ENCODE measurements around the gene AGAP3.
"Not testable (repeated sequence)": the region's sequence is repeated elsewhere in the genome, so short reads cannot be mapped to it uniquely, and the experiment has no call there.

AGAP3 gene

GRCh38 chr7:151085691-151086620 is at the start of gene AGAP3:
AGAP3 (plus strand) TSS chr7:151086475; CDS start chr7:151086742, 267 bp downstream.
- DNase-seq (ENCODE audit: low spot score) = peak; percentile 92

GRCh38 chr7:151038951-151039849 is 47.1 kb upstream of the AGAP3 start:
- peak; percentile 92 for DNase-seq (ENCODE audit: low spot score)

- DNase-seq (ENCODE audit: low spot score) = no peak
These were observed 46.3 kb upstream of the AGAP3 start for GRCh38 chr7:151039850-151040548.

- no peak for DNase-seq (ENCODE audit: low spot score)
These were observed 45.5 kb upstream of the AGAP3 start for GRCh38 chr7:151040616-151041375.

GRCh38 chr7:151043449-151043848 is 42.8 kb upstream of the AGAP3 start:
- not testable (repeated sequence) for DNase-seq (ENCODE audit: low spot score)

- no peak for DNase-seq (ENCODE audit: low spot score)
These were observed 42.3 kb upstream of the AGAP3 start for GRCh38 chr7:151043959-151044358.

GRCh38 chr7:151045262-151045661 is 41.0 kb upstream of the AGAP3 start:
- DNase-seq (ENCODE audit: low spot score) = no peak

- DNase-seq (ENCODE audit: low spot score) = no peak
These were observed 40.3 kb upstream of the AGAP3 start for GRCh38 chr7:151045967-151046366.

- DNase-seq (ENCODE audit: low spot score) = peak; percentile 47
These were observed 39.4 kb upstream of the AGAP3 start for GRCh38 chr7:151046603-151047573.

GRCh38 chr7:151047976-151048815 is 38.1 kb upstream of the AGAP3 start, which contains the start of gene ASIC3:
ASIC3 (plus strand) TSS chr7:151048531; CDS start chr7:151048886, 355 bp downstream.
- DNase-seq (ENCODE audit: low spot score) = no peak

- DNase-seq (ENCODE audit: low spot score) = no peak
These were observed 37.3 kb upstream of the AGAP3 start for GRCh38 chr7:151048911-151049463.

GRCh38 chr7:151051108-151051507 is 35.2 kb upstream of the AGAP3 start:
- DNase-seq (ENCODE audit: low spot score) = peak; percentile 70

- DNase-seq (ENCODE audit: low spot score) = no peak
These were observed 33.2 kb upstream of the AGAP3 start for GRCh38 chr7:151053096-151053495.

- DNase-seq (ENCODE audit: low spot score) = no peak
These were observed 32.5 kb upstream of the AGAP3 start for GRCh38 chr7:151053751-151054150.

GRCh38 chr7:151056283-151056665 is 30.0 kb upstream of the AGAP3 start:
- DNase-seq (ENCODE audit: low spot score) = no peak

- DNase-seq (ENCODE audit: low spot score) = no peak
These were observed 29.4 kb upstream of the AGAP3 start for GRCh38 chr7:151056666-151057505.

- peak; percentile 36 for DNase-seq (ENCODE audit: low spot score)
These were observed 28.7 kb upstream of the AGAP3 start, which contains the start of gene CDK5 for GRCh38 chr7:151057506-151057988. CDK5 (minus strand) TSS chr7:151057897; CDS start chr7:151057848, 49 bp downstream.
